HG03139 (cell line): ENCODE measurements around the gene NTN5.
"Not testable (repeated sequence)": the region's sequence is repeated elsewhere in the genome, so short reads cannot be mapped to it uniquely, and the experiment has no call there.

Source experiments
- ATAC-seq: cut with Tn5 transposase; IDR thresholded peaks from one replicate; pipeline ENCODE4 v1.9.1; 2021; ENCODE audit not compliant: unreplicated experiment

The NTN5 gene

GRCh38 chr19:48698046-48698445 lies 25.2 kb upstream of the NTN5 start:
- ATAC-seq = no peak

DNA sequence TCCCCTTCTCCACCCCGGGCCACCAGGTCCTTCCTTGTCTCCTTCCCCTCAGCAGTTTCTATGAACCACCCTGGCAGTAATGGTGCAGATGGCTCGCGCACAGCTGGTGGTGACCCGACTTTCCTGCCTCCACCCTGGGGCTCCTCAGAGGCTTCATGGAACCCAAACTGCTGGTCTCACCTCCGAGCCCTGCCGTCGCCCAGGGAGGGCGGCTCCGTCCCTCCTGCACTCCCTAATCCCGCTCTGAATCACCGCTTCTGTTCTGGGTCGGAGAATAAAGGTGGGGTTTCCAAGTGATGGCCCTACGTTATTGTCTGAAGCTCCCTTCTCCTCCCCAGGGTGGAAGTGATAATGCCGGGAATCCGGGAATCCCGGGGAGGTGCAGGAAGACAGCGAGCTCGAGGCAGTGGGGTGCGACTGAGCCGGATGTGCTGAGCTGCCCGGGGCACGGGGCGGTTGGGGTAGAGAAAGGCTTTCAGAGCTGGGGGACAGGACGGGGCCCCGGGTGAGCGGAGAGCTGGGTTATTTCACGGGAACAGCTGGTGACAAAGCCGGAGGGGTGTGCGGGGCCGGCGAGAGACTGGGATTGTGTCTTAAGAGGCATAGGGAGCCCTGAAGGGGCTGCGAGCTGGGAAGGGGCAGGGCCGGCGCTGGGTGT lies 23.7 kb upstream of the NTN5 start:
- no peak for ATAC-seq

DNA sequence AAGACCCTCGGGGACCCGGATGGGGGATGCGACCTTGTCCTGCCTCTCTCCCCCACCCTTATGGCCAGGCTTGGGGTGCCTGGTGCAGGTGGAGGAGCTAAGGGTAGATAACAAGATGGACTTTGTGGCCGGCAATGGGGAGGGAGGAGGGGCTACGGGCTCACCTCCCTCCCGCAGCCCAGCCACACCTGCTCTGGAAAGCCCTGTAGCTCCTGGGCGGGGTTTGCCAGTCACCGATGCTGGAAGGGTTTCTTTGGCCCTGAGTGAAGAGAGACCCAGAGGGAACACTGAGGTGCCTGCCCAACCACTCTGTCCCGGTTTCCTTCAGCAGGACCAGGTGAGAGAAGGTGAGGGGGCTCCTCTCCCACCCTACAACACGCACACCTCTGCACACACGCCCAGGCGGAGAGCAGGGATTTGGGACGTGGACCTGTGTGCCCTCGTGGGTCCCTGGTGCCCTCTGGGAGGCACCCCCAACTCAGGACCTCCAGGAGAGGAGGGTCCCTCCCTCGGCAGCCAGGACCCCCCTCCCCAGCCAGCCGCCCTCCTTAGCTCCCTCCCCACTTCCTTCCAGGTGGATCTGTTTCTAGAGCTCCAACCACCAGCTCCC lies 23.0 kb upstream of the NTN5 start, which contains the start of gene FUT2:
TSS of gene FUT2 (plus strand) at position 229 of the 610 bp plus-strand sequence. CDS start 6,986 bp downstream, outside the sequence.
- ATAC-seq = no peak

DNA sequence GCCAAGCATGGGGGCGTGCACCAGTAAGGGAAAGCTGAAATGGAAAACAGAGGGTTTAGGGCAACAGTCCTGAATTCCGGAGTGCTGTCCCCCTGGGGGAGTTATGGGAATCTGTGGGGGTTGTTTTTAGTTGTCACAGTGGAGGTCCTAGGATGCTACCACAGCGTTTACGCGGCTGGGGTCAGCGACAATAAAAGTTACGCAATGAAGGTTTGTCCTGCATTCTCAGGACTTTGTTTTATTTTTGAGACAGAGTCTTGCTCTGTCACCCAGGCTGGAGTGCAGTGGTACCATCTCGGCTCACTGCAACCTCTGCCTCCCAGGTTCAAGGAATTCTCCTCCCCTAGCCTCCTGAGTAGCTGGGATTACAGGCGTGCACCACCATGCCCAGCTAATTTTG lies 20.8 kb upstream of the NTN5 start:
- not testable (repeated sequence) for ATAC-seq

GRCh38 chr19:48689449-48689848 lies 16.6 kb upstream of the NTN5 start:
- no peak for ATAC-seq

DNA sequence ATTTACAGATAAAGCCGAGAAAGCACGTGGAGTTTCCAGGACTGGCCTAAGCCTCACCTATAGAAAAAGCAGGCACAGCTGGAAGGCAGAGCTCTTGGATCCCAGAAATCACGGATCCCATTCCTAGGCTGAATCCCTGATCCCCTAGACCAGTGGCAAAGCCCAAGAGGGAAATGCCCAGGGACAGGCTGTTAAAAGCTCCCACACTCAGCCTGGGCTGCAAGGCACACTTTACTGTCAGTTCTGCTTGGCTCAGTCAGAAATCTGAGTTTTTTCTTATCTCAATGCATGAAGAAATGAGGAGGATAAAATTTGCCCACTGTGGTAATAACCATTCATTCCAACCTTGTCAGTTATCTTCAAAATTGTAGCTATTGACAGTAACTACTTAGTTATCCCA lies 15.0 kb upstream of the NTN5 start:
- ATAC-seq = no peak

DNA sequence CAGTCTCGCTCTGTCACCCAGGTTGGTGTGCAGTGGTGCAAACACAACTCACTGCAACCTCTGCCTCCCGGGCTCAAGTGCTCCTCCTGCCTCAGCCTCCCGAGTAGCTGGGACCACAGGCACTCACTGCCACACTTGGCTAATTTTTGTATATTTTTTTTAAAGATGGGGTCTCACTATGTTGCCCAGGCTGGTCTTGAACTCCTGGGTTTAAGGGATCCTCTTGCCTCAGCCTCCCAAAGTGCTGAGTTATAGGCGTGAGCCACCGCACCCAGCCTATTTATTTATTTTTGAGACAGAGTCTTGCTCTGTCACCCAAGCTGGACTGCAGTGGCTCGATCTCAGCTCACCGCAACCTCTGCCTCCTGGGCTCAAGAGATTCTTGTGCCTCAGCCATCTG lies 13.8 kb upstream of the NTN5 start:
- not testable (repeated sequence) for ATAC-seq

- ATAC-seq = no peak
These were observed 13.3 kb upstream of the NTN5 start for GRCh38 chr19:48686088-48686487.

DNA sequence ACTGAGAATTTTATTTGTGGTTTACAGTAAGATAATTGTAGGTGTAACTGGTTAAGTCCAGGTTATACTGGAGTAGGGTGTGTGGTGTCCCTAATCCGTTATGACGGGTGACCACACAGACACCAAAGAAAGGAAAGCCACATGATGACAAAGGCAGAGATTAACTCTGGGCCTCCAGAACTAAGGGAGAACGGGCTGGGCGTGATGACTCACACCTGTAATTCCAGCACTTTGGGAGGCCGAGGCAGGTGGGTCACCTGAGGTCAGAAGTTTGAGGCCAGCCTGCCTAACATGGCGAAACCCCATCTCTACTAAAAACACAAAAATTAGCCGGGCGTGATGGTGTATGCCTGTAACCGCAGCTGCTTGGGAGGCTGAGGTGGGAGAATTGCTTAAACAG lies 12.8 kb upstream of the NTN5 start:
- no peak for ATAC-seq

GRCh38 chr19:48683349-48683748 lies 10.5 kb upstream of the NTN5 start:
- ATAC-seq = no peak

GRCh38 chr19:48681127-48681470 lies 8.3 kb upstream of the NTN5 start:
- ATAC-seq = no peak

DNA sequence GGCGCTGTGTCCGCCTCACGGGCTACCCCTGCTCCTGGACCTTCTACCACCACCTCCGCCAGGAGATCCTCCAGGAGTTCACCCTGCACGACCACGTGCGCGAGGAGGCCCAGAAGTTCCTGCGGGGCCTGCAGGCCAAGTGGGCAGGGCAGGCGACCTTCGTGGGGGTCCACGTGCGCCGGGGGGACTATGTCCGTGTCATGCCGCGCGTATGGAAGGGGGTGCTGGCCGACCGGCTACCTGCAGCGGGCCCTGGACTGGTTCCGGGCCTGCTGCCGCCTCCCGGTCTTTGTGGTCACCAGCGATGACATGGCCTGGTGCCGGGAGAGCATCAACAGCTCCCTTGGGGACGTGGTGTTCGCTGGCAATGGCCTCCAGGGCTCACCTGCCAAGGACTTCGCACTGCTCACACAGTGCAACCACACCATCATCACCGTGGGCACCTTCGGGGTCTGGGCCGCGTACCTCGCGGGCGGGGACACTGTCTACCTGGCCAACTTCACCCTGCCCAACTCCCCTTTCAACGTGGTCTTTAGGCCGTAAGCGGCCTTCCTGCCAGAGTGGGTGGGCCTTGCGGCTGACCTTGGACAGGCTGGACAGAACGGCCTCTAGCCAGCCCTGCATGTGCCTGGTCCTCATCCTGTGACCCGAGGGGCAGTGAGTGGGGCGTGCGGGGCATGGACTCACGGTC lies 7.8 kb upstream of the NTN5 start:
- no peak for ATAC-seq

- ATAC-seq = not testable (repeated sequence)
These were observed 7.2 kb upstream of the NTN5 start for GRCh38 chr19:48680006-48680405.

DNA sequence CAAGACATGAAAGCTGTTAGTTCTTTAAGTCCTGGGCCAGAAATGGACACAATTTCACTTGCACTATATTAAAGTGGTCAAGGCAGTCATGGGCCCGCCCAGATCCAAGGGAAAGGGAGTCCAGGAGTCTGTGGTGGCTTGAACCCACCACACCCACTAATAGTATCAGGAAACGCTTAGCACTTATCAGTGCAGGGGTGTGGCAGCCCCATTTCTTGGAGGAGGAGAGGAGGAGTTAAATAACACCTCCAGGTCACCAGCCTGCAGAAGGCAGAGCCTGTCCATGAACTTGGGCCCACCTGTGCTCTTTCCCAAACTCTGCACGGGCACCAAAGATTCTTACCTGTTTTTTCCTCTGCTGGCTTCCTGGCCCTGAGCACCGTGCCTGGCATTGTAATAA lies 5.4 kb upstream of the NTN5 start:
- no peak for ATAC-seq

- no peak for ATAC-seq
These were observed 4.1 kb upstream of the NTN5 start for GRCh38 chr19:48676887-48677286.

GRCh38 chr19:48676487-48676886 lies 3.7 kb upstream of the NTN5 start:
- no peak for ATAC-seq

- ATAC-seq = no peak
These were observed 2.4 kb upstream of the NTN5 start for GRCh38 chr19:48674921-48675824.

- no peak for ATAC-seq
These were observed 1.5 kb upstream of the NTN5 start for GRCh38 chr19:48674216-48674809.

GRCh38 chr19:48673436-48674100 lies 751 bp upstream of the NTN5 start:
- no peak for ATAC-seq

DNA sequence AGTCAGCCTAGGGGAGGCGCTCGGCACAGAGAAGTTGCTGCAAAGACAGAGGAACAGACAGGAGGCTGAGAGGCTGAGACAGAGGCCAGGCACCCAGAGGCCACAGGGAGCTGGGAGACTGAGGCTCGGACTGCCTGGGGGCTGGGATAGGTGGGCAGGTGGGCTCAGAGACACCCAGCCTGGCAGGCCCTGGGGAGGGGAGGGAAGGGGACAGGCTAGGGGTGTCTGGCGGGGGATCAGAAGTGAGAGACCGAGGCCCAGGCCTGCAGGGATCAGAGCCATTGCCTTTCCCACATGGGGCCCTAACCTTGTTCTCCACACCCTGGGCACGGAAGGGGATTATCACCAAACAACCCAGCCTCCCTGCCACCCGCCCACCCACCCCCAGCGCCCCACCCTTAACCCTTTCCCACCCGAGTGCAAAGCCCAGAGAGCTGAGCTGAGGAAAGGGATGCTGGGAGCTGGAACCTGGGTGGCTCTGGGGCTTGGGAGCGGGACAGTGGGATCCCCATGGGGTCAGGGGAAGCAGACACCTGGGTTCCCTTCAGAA lies 1.3 kb downstream of the NTN5 start:
- no peak for ATAC-seq
